BE2C (cell line): ENCODE data around the gene ASCC3.

Experiments
- DNase-seq: peaks from one replicate; pipeline ENCODE4 v3.0.0-alpha.2; 2020
- H3K27me3 ChIP-seq: fragments of 250-450 bp; sonication (Bioruptor Pico); 2 replicates; pipeline ENCODE4 v1.5.1; 2020; ENCODE audit warnings: mild to moderate bottlenecking
- H3K36me3 ChIP-seq: fragments of 250-450 bp; sonication (Bioruptor Pico); 2 replicates; pipeline ENCODE4 v1.5.1; 2020; ENCODE audit warnings: mild to moderate bottlenecking
- H3K4me1 ChIP-seq: fragments of 250-450 bp; sonication (Bioruptor Pico); 2 replicates; pipeline ENCODE4 v1.5.1; 2020
- H3K4me3 ChIP-seq: 2 replicates; pipeline ENCODE4 v1.5.1; 2011; ENCODE audit warnings: low read depth, low read length
- H3K9me3 ChIP-seq: fragments of 250-450 bp; sonication (Bioruptor Pico); 2 replicates; pipeline ENCODE4 v1.5.1; 2020
- CTCF ChIP-seq: IDR thresholded peaks from 2 replicates; pipeline ENCODE4 v1.5.1; 2012; ENCODE audit warnings: mild to moderate bottlenecking, low read depth, low read length

Gene ASCC3

GRCh38 chr6:100459592-100460184, 421.4 kb downstream of the ASCC3 start:
- Histone ChIP-seq H3K4me1 (no peaks in the 10 kb centered on the region), H3K9me3 (peaks cover 5% of the 10 kb centered on the region), H3K36me3 (no peaks in the 10 kb centered on the region), H3K27me3 (peaks cover 100% of the 10 kb centered on the region), H3K4me3 (no peak overlapping the region)
- TF ChIP-seq CTCF, result no peak
- DNase-seq, result no peak

GRCh38 chr6:100458841-100459591, 422.1 kb downstream of the ASCC3 start:
- Histone ChIP-seq H3K36me3 (no peaks in the 10 kb centered on the region), H3K27me3 (peaks cover 100% of the 10 kb centered on the region), H3K4me3 (no peak overlapping the region), H3K9me3 (peaks cover 5% of the 10 kb centered on the region), H3K4me1 (no peaks in the 10 kb centered on the region)
- DNase-seq, result no peak
- no peak for TF ChIP-seq CTCF
